ENCODE results near the gene ZNF296.

GRCh38 chr19:45086480-45086879, 10.2 kb upstream of the ZNF296 start:
- TF ChIP-seq, protein P1, sequence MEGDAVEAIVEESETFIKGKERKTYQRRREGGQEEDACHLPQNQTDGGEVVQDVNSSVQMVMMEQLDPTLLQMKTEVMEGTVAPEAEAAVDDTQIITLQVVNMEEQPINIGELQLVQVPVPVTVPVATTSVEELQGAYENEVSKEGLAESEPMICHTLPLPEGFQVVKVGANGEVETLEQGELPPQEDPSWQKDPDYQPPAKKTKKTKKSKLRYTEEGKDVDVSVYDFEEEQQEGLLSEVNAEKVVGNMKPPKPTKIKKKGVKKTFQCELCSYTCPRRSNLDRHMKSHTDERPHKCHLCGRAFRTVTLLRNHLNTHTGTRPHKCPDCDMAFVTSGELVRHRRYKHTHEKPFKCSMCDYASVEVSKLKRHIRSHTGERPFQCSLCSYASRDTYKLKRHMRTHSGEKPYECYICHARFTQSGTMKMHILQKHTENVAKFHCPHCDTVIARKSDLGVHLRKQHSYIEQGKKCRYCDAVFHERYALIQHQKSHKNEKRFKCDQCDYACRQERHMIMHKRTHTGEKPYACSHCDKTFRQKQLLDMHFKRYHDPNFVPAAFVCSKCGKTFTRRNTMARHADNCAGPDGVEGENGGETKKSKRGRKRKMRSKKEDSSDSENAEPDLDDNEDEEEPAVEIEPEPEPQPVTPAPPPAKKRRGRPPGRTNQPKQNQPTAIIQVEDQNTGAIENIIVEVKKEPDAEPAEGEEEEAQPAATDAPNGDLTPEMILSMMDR (IDR thresholded peaks at IDR 0.05; ENCODE audit: poor library complexity, severe bottlenecking): no peak
- TF ChIP-seq POLR2AphosphoS5 (IDR thresholded peaks at IDR 0.05) (no peak), EZH2 (IDR thresholded peaks at IDR 0.05; ENCODE audit: borderline replicate concordance, insufficient read depth, low read length, poor library complexity, severe bottlenecking) (no peak), RAD21 (conservative IDR thresholded peaks at IDR 0.05) (no peak), EP300 (conservative IDR thresholded peaks at IDR 0.05; ENCODE audit: poor library complexity, severe bottlenecking) (no peak), SMC3 (conservative IDR thresholded peaks at IDR 0.05; ENCODE audit: poor library complexity) (no peak), MXI1 (conservative IDR thresholded peaks at IDR 0.05; ENCODE audit: poor library complexity, severe bottlenecking) (no peak)

Data from neural cell (in vitro differentiated cells).